ENCODE data around the gene RAMAC.
"Not testable (repeated sequence)": the region's sequence is repeated elsewhere in the genome, so short reads cannot be mapped to it uniquely, and the experiment has no call there.

Gene RAMAC

GRCh38 chr15:83012636-83013035, 26.6 kb downstream of the RAMAC start:
- DNase-seq (ENCODE audit: low read depth in 2 of 2), result no peak

- no peak for DNase-seq (ENCODE audit: low read depth in 2 of 2)
Observed at GRCh38 chr15:83014205-83014653, 28.2 kb downstream of the RAMAC start.

- DNase-seq (ENCODE audit: low read depth in 2 of 2), result no peak
Observed at GRCh38 chr15:83015361-83015760, 29.4 kb downstream of the RAMAC start.

GRCh38 chr15:83016906-83017305, 30.9 kb downstream of the RAMAC start:
- DNase-seq (ENCODE audit: low read depth in 2 of 2), result no peak

- no peak for DNase-seq (ENCODE audit: low read depth in 2 of 2)
Observed at GRCh38 chr15:83018436-83018835, 32.4 kb downstream of the RAMAC start.

- DNase-seq (ENCODE audit: low read depth in 2 of 2), result no peak
Observed at GRCh38 chr15:83030021-83030420, 44.0 kb downstream of the RAMAC start.

GRCh38 chr15:83031234-83031633, 45.2 kb downstream of the RAMAC start:
- DNase-seq (ENCODE audit: low read depth in 2 of 2), result not testable (repeated sequence)

- DNase-seq (ENCODE audit: low read depth in 2 of 2), result no peak
Observed at GRCh38 chr15:83036253-83036652, 50.2 kb downstream of the RAMAC start.

GRCh38 chr15:83039206-83039605, 53.2 kb downstream of the RAMAC start:
- DNase-seq (ENCODE audit: low read depth in 2 of 2), result no peak

Data from stimulated activated CD4-positive, alpha-beta T cell treated with anti-CD3 and anti-CD28 coated beads, Interleukin-15, amount 100 ng/mL, for 48 hours (primary cell).